Epithelial cell of esophagus (primary cell): Measurements from ENCODE around the gene WBP1L.

Experiments used
- DNase-seq: peaks from one replicate; pipeline ENCODE4 v3.0.0; 2010; ENCODE audit warnings: low read depth
- H3K4me3 ChIP-seq: 2 replicates; pipeline ENCODE4 v1.5.1; 2011; ENCODE audit warnings: mild to moderate bottlenecking, low read length, control low read depth
- TF ChIP-seq, protein P1 (sequence below): IDR thresholded peaks from 2 replicates; pipeline ENCODE4 v1.5.1; 2011; ENCODE audit warnings: low read depth, mild to moderate bottlenecking, low read length, control low read depth, inconsistent platforms; ENCODE audit not compliant: insufficient read depth; ENCODE audit errors: missing control alignments

WBP1L gene

GRCh38 chr10:102720775-102721301, 22.9 kb upstream of the WBP1L start:
- H3K4me3 ChIP-seq, result no peak overlapping the region
- DNase-seq, result no peak
- TF ChIP-seq, protein P1, sequence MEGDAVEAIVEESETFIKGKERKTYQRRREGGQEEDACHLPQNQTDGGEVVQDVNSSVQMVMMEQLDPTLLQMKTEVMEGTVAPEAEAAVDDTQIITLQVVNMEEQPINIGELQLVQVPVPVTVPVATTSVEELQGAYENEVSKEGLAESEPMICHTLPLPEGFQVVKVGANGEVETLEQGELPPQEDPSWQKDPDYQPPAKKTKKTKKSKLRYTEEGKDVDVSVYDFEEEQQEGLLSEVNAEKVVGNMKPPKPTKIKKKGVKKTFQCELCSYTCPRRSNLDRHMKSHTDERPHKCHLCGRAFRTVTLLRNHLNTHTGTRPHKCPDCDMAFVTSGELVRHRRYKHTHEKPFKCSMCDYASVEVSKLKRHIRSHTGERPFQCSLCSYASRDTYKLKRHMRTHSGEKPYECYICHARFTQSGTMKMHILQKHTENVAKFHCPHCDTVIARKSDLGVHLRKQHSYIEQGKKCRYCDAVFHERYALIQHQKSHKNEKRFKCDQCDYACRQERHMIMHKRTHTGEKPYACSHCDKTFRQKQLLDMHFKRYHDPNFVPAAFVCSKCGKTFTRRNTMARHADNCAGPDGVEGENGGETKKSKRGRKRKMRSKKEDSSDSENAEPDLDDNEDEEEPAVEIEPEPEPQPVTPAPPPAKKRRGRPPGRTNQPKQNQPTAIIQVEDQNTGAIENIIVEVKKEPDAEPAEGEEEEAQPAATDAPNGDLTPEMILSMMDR, result no peak

- TF ChIP-seq, protein P1, result no peak
- DNase-seq, result no peak
- no peak overlapping the region for H3K4me3 ChIP-seq
These were observed 21.8 kb upstream of the WBP1L start for GRCh38 chr10:102721954-102722353.

GRCh38 chr10:102723989-102724388, 19.8 kb upstream of the WBP1L start:
- no peak for DNase-seq
- TF ChIP-seq, protein P1, result no peak

GRCh38 chr10:102726274-102726673, 17.5 kb upstream of the WBP1L start:
- H3K4me3 ChIP-seq, result no peak overlapping the region
- no peak for DNase-seq
- TF ChIP-seq, protein P1, result no peak

More at GRCh38 chr10:102723989-102724388, 19.8 kb upstream of the WBP1L start:
- H3K4me3 ChIP-seq, result no peak overlapping the region

- TF ChIP-seq, protein P1, result no peak
- peak; percentile 31 for DNase-seq
- H3K4me3 ChIP-seq, result no peak overlapping the region
These were observed 16.5 kb upstream of the WBP1L start for GRCh38 chr10:102727037-102727818.

- TF ChIP-seq, protein P1, result peak; percentile 90
- DNase-seq, result peak; percentile 75
- H3K4me3 ChIP-seq, result no peak overlapping the region
These were observed 14.4 kb upstream of the WBP1L start for GRCh38 chr10:102729029-102730026.
